ENCODE data around the gene CNTFR.

Gene CNTFR

GRCh38 chr9:34623374-34624235, 34.1 kb upstream of the CNTFR start:
- no peak overlapping the region for H3K4me3 ChIP-seq (ENCODE audit: low read depth, low read length)
- DNase-seq: no peak
- H3K27me3 ChIP-seq (replicated peaks): peaks cover 49% of the 10 kb centered on the region
- in situ Hi-C loops (cut with HindIII; ENCODE audit: low pct_ligation_motif_present, low sequenced_read_pairs): no loop called here
- H3K27ac ChIP-seq: no peak overlapping the region
- TF ChIP-seq CTCF (IDR thresholded peaks at IDR 0.05; ENCODE audit: low read depth, low read length, missing control alignments): no peak
- no peaks in the 10 kb centered on the region for H3K36me3 ChIP-seq (replicated peaks)

- DNase-seq: peak; percentile 97
- in situ Hi-C loops (cut with HindIII; ENCODE audit: low pct_ligation_motif_present, low sequenced_read_pairs): no loop called here
- Histone ChIP-seq H3K27me3 (replicated peaks) (peaks cover 22% of the 10 kb centered on the region), H3K4me3 (ENCODE audit: low read depth, low read length) (peak within 1 kb of the TSS; percentile 87), H3K27ac (peak within 1 kb of the TSS; percentile 36), H3K36me3 (replicated peaks) (peaks cover 21% of the 10 kb centered on the region)
- TF ChIP-seq CTCF (IDR thresholded peaks at IDR 0.05; ENCODE audit: low read depth, low read length, missing control alignments): no peak
Measured at GRCh38 chr9:34620061-34620994, 30.8 kb upstream of the CNTFR start, which contains the start of gene DCTN3. Gene DCTN3 (minus strand): TSS chr9:34620495. CDS start chr9:34620464, 31 bp downstream.

- H3K36me3 ChIP-seq (replicated peaks): peaks cover 28% of the 10 kb centered on the region
- DNase-seq: no peak
- H3K27ac ChIP-seq: no peak overlapping the region
- in situ Hi-C loops (cut with HindIII; ENCODE audit: low pct_ligation_motif_present, low sequenced_read_pairs): no loop called here
- no peaks in the 10 kb centered on the region for H3K27me3 ChIP-seq (replicated peaks)
- no peak overlapping the region for H3K4me3 ChIP-seq (ENCODE audit: low read depth, low read length)
- TF ChIP-seq CTCF (IDR thresholded peaks at IDR 0.05; ENCODE audit: low read depth, low read length, missing control alignments): no peak
Measured at GRCh38 chr9:34615132-34615531, 25.6 kb upstream of the CNTFR start.

- Histone ChIP-seq H3K27me3 (replicated peaks) (no peaks in the 10 kb centered on the region), H3K27ac (no peak overlapping the region), H3K4me3 (ENCODE audit: low read depth, low read length) (peak overlapping the region; percentile 83), H3K36me3 (replicated peaks) (peaks cover 26% of the 10 kb centered on the region)
- in situ Hi-C loops (cut with HindIII; ENCODE audit: low pct_ligation_motif_present, low sequenced_read_pairs): no loop called here
- DNase-seq: peak; percentile 65
- peak; percentile 94 for TF ChIP-seq CTCF (IDR thresholded peaks at IDR 0.05; ENCODE audit: low read depth, low read length, missing control alignments)
Measured at GRCh38 chr9:34612788-34613390, 23.4 kb upstream of the CNTFR start.

GRCh38 chr9:34611811-34612787, 22.6 kb upstream of the CNTFR start, which contains the start of gene RPP25L:
Gene RPP25L (minus strand): TSS chr9:34612097. CDS start chr9:34611296, 801 bp downstream.
- no peak for TF ChIP-seq CTCF (IDR thresholded peaks at IDR 0.05; ENCODE audit: low read depth, low read length, missing control alignments)
- peak; percentile 53 for DNase-seq
- in situ Hi-C loops (cut with HindIII; ENCODE audit: low pct_ligation_motif_present, low sequenced_read_pairs): no loop called here
- Histone ChIP-seq H3K36me3 (replicated peaks) (peaks cover 19% of the 10 kb centered on the region), H3K27me3 (replicated peaks) (no peaks in the 10 kb centered on the region), H3K4me3 (ENCODE audit: low read depth, low read length) (peak within 1 kb of the TSS; percentile 83), H3K27ac (peak within 1 kb of the TSS; percentile 62)
